Measurements from ENCODE around the gene KLHDC4.

DNA sequence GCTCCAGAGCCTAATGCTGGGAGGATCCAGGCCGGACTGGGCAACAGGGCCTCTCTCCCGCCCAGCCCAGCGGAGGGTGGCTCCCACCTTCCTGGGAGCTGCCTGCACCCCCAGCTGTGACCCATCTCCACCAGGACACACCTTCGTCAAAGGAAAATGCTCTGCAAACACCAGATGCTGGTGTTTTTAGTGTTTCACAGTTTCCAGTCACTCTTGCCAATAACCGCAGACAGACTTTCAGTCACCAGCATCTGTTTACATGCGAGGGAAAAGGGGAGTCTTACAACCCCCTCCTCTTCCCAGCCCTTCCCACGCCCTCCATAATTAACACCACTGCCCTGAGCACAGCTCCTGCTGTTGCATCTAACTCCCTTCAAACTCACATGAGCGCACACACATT lies 25.3 kb downstream of the KLHDC4 start:
- TF ChIP-seq, protein P1, sequence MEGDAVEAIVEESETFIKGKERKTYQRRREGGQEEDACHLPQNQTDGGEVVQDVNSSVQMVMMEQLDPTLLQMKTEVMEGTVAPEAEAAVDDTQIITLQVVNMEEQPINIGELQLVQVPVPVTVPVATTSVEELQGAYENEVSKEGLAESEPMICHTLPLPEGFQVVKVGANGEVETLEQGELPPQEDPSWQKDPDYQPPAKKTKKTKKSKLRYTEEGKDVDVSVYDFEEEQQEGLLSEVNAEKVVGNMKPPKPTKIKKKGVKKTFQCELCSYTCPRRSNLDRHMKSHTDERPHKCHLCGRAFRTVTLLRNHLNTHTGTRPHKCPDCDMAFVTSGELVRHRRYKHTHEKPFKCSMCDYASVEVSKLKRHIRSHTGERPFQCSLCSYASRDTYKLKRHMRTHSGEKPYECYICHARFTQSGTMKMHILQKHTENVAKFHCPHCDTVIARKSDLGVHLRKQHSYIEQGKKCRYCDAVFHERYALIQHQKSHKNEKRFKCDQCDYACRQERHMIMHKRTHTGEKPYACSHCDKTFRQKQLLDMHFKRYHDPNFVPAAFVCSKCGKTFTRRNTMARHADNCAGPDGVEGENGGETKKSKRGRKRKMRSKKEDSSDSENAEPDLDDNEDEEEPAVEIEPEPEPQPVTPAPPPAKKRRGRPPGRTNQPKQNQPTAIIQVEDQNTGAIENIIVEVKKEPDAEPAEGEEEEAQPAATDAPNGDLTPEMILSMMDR (IDR thresholded peaks at IDR 0.05; ENCODE audit: low read depth, low read length) = no peak
- TF ChIP-seq POLR2A (IDR thresholded peaks at IDR 0.05; ENCODE audit: extremely low read depth, insufficient read length) = no peak
- TF ChIP-seq, protein P2, sequence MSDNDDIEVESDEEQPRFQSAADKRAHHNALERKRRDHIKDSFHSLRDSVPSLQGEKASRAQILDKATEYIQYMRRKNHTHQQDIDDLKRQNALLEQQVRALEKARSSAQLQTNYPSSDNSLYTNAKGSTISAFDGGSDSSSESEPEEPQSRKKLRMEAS (IDR thresholded peaks at IDR 0.05; ENCODE audit: low read depth, low read length) = no peak
